HEK293T (cell line): ENCODE data around the gene IQCN.

Experiments used
- CTCF ChIA-PET: fragments of 350-600 bp; formaldehyde crosslinking; extraction: SDS; loops from one replicate; lab custom pipeline; 2021; ENCODE audit warnings: antibody characterized with exemption, inconsistent platforms; lab: Yijun Ruan, JAX
- POLR2A ChIA-PET: fragments of 350-600 bp; formaldehyde crosslinking; extraction: SDS; loops from one replicate; lab custom pipeline; 2020; ENCODE audit warnings: antibody characterized with exemption, inconsistent platforms; lab: Yijun Ruan, JAX
- DNase-seq: peaks from one replicate; pipeline ENCODE4 v3.0.0; 2012; ENCODE audit warnings: mixed read lengths; ENCODE audit errors: extremely low spot score
- ARNT ChIP-seq: fragments of 450-650 bp; IDR thresholded peaks from 2 replicates; pipeline ENCODE4 v1.6.1; 2017; ENCODE audit warnings: mild to moderate bottlenecking
- BHLHE40 ChIP-seq: fragments of 450-650 bp; IDR thresholded peaks from 2 replicates; pipeline ENCODE4 v1.6.1; 2016; ENCODE audit warnings: mild to moderate bottlenecking, moderate library complexity, borderline replicate concordance
- CTBP1 ChIP-seq: fragments of 450-650 bp; IDR thresholded peaks from 2 replicates; pipeline ENCODE4 v1.6.1; 2016; ENCODE audit warnings: borderline replicate concordance
- ELF4 ChIP-seq: fragments of 450-650 bp; IDR thresholded peaks from 2 replicates; pipeline ENCODE4 v1.6.1; 2017; ENCODE audit warnings: antibody characterized with exemption
- FOXA1 ChIP-seq: fragments of 450-650 bp; IDR thresholded peaks from 2 replicates; pipeline ENCODE4 v1.6.1; 2016; ENCODE audit warnings: mild to moderate bottlenecking
- FOXK2 ChIP-seq: fragments of 450-650 bp; IDR thresholded peaks from 2 replicates; pipeline ENCODE4 v1.6.1; 2016; ENCODE audit warnings: mild to moderate bottlenecking
- FOXM1 ChIP-seq: fragments of 450-650 bp; IDR thresholded peaks from 2 replicates; pipeline ENCODE4 v1.6.1; 2017; ENCODE audit warnings: mild to moderate bottlenecking, borderline replicate concordance
- HDGF ChIP-seq: fragments of 450-650 bp; IDR thresholded peaks from 2 replicates; pipeline ENCODE4 v1.6.1; 2017; ENCODE audit warnings: antibody characterized with exemption, borderline replicate concordance
- L3MBTL2 ChIP-seq: fragments of 450-650 bp; conservative IDR thresholded peaks from 2 replicates; pipeline ENCODE4 v1.6.1; 2016; ENCODE audit warnings: mild to moderate bottlenecking
- LEF1 ChIP-seq: fragments of 450-650 bp; IDR thresholded peaks from 2 replicates; pipeline ENCODE4 v1.6.1; 2017; ENCODE audit warnings: mild to moderate bottlenecking, borderline replicate concordance
- NFRKB ChIP-seq: fragments of 450-650 bp; IDR thresholded peaks from 2 replicates; pipeline ENCODE4 v1.6.1; 2016; ENCODE audit warnings: mild to moderate bottlenecking, moderate library complexity
- SP1 ChIP-seq: fragments of 450-650 bp; IDR thresholded peaks from 2 replicates; pipeline ENCODE4 v1.6.1; 2017
- SUZ12 ChIP-seq: fragments of 450-650 bp; IDR thresholded peaks from 2 replicates; pipeline ENCODE4 v1.6.1; 2016; ENCODE audit warnings: mild to moderate bottlenecking
- TARDBP ChIP-seq: fragments of 450-650 bp; IDR thresholded peaks from 2 replicates; pipeline ENCODE4 v1.6.1; 2016
- ZNF384 ChIP-seq: fragments of 450-650 bp; IDR thresholded peaks from 2 replicates; pipeline ENCODE4 v1.6.1; 2016
- TF ChIP-seq, protein P1 (sequence below): fragments of 450-650 bp; IDR thresholded peaks from 2 replicates; pipeline ENCODE4 v1.6.1; 2016

IQCN gene

DNA sequence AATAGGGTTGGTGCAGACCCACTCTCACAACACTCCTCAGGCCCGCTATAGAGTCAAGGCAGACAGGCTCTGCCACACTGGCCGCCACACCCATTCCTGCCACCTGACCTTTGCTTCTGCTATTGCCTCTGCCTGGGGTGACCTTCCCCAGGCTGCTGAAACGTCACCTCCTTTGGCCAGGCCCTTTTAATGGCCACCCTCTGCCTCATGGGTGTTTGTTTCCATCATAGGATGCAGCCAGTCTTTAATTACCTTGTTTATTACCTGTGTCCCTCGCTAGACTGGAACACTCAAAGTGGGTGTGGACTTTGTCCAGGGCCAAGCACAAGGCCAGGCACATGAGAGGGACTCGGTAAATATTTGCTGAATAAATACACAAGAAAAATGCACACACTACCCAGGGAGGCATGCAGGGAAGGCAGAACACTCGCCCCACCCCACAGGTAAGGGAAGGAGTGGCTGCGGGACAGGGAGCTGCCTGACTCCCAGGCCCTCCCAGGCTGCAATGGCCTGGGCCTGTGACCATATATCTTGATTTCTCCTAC lies 45.4 kb upstream of the IQCN start:
- POLR2A ChIA-PET: interaction anchor here (1.0 to 21.8 kb wide), 4 partner anchors 15 to 159 kb away, joined by 3 to 491 read pairs (median 3); partner anchors contain the start of genes IQCN and JUND
- TF ChIP-seq LEF1 (no peak), TARDBP (no peak), BHLHE40 (no peak), HDGF (no peak), FOXM1 (no peak), SP1 (no peak), CTBP1 (no peak), FOXA1 (no peak), SUZ12 (no peak), ZNF384 (no peak), L3MBTL2 (no peak), FOXK2 (no peak), NFRKB (no peak), ARNT (no peak)
- TF ChIP-seq, protein P1, sequence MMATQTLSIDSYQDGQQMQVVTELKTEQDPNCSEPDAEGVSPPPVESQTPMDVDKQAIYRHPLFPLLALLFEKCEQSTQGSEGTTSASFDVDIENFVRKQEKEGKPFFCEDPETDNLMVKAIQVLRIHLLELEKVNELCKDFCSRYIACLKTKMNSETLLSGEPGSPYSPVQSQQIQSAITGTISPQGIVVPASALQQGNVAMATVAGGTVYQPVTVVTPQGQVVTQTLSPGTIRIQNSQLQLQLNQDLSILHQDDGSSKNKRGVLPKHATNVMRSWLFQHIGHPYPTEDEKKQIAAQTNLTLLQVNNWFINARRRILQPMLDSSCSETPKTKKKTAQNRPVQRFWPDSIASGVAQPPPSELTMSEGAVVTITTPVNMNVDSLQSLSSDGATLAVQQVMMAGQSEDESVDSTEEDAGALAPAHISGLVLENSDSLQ: no peak
- CTCF ChIA-PET: interaction anchor here (1.6 to 3.6 kb wide), 2 partner anchors 9 to 40 kb away, joined by 4 to 59 read pairs; partner anchors contain the start of gene JUND
- DNase-seq: no peak

GRCh38 chr19:18317961-18318800 lies 43.9 kb upstream of the IQCN start:
- ChIA-PET POLR2A (interaction anchor here (1.9 to 21.8 kb wide), 2 partner anchors 13 to 40 kb away, joined by 5 to 491 read pairs; partner anchors contain the start of genes IQCN and JUND), CTCF (interaction anchor here (0.5 to 2.5 kb wide), 3 partner anchors 11 to 46 kb away, joined by 3 to 11 read pairs (median 4); no protein-coding TSS in a partner anchor)
- TF ChIP-seq NFRKB: no peak
- TF ChIP-seq LEF1: no peak
- TF ChIP-seq ELF4: no peak
- TF ChIP-seq TARDBP: no peak
- TF ChIP-seq CTBP1: no peak
- TF ChIP-seq FOXM1: no peak
- TF ChIP-seq SP1: no peak
- TF ChIP-seq HDGF: no peak
- no peak for TF ChIP-seq ZNF384
- no peak for TF ChIP-seq FOXK2
- no peak for TF ChIP-seq ARNT
- TF ChIP-seq BHLHE40: no peak
- TF ChIP-seq SUZ12: no peak
- no peak for TF ChIP-seq FOXA1
- no peak for TF ChIP-seq L3MBTL2
- TF ChIP-seq, protein P1: no peak
- DNase-seq: no peak

GRCh38 chr19:18313398-18313797 lies 39.1 kb upstream of the IQCN start:
- CTCF ChIA-PET: no interaction called here
- TF ChIP-seq ARNT (no peak), BHLHE40 (no peak), TARDBP (no peak), NFRKB (no peak), SP1 (no peak), LEF1 (no peak), CTBP1 (no peak), FOXA1 (no peak), SUZ12 (no peak), L3MBTL2 (no peak), ELF4 (no peak), FOXK2 (no peak), FOXM1 (no peak)
- TF ChIP-seq, protein P1: no peak
- DNase-seq: no peak
- POLR2A ChIA-PET: interaction anchor here (0.7 to 21.8 kb wide), 2 partner anchors 8 to 35 kb away, joined by 3 to 491 read pairs; partner anchors contain the start of genes IQCN and JUND

DNA sequence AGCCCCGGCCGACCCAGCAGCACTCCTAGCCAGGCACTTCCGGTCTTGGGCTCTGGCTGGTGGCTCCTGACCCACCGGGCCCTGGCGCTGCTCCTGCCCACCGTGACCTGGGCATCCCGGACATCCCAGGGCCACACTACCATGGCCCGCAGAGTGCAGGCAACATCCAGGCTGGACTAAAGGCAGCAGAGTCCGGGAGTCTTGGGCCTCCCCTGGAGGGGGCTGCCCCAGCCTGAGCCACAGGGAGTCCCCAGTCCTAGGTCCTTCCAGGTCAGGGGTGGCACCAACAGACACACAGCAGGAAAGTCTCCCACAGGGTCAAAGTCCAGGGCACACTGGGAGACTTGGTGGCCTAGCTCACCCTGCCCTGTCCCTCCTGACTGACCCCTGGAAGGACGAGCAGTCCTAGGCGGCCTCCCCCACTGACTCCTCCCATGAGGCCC lies 37.9 kb upstream of the IQCN start:
- ChIA-PET CTCF (no interaction called here), POLR2A (interaction anchor here (2.7 to 21.8 kb wide), 2 partner anchors 10 to 34 kb away, joined by 9 to 491 read pairs; partner anchors contain the start of genes IQCN, JUND and LSM4)
- no peak for DNase-seq
- TF ChIP-seq LEF1 (no peak), ELF4 (no peak), FOXM1 (no peak), HDGF (no peak), TARDBP (no peak), FOXK2 (no peak), BHLHE40 (no peak), SUZ12 (no peak), ARNT (no peak), SP1 (no peak), ZNF384 (no peak), FOXA1 (no peak), CTBP1 (no peak), NFRKB (no peak)
- TF ChIP-seq, protein P1: no peak
